HK-2 (cell line): Measurements from ENCODE around the gene CACNA1D.

Source experiments
- DNase-seq: peaks from one replicate; pipeline ENCODE4 v3.0.0-alpha.2; 2018; ENCODE audit not compliant: unreplicated experiment

The CACNA1D gene

GRCh38 chr3:53843195-53844177 is 349.1 kb downstream of the CACNA1D start:
- DNase-seq, result no peak

GRCh38 chr3:53844262-53845102 is 350.1 kb downstream of the CACNA1D start:
- peak; percentile 5 for DNase-seq

GRCh38 chr3:53845103-53845880 is 350.9 kb downstream of the CACNA1D start:
- peak; percentile 38 for DNase-seq

- DNase-seq, result no peak
Measured at GRCh38 chr3:53845881-53846133, 351.4 kb downstream of the CACNA1D start.

- peak; percentile 55 for DNase-seq
Measured at GRCh38 chr3:53846134-53846850, 351.9 kb downstream of the CACNA1D start, which contains the start of the genes CHDH and IL17RB. Gene CHDH (minus strand): TSS chr3:53846419. CDS start chr3:53824008, 22,411 bp downstream. Gene IL17RB (plus strand): TSS chr3:53846568. CDS start chr3:53846589, 21 bp downstream.

- no peak for DNase-seq
Measured at GRCh38 chr3:53846851-53847155, 352.4 kb downstream of the CACNA1D start.

GRCh38 chr3:53849916-53850315 is 355.5 kb downstream of the CACNA1D start:
- DNase-seq, result no peak

- no peak for DNase-seq
Measured at GRCh38 chr3:53850895-53851294, 356.5 kb downstream of the CACNA1D start.

- DNase-seq, result no peak
Measured at GRCh38 chr3:53856964-53857363, 362.6 kb downstream of the CACNA1D start.

- DNase-seq, result no peak
Measured at GRCh38 chr3:53858096-53858741, 363.8 kb downstream of the CACNA1D start.

GRCh38 chr3:53859178-53859577 is 364.8 kb downstream of the CACNA1D start:
- DNase-seq, result no peak

- DNase-seq, result no peak
Measured at GRCh38 chr3:53860196-53860595, 365.8 kb downstream of the CACNA1D start.

- DNase-seq, result no peak
Measured at GRCh38 chr3:53862241-53862640, 367.8 kb downstream of the CACNA1D start.

- DNase-seq, result no peak
Measured at GRCh38 chr3:53863145-53863544, 368.7 kb downstream of the CACNA1D start.
